GM12878 (cell line): ENCODE results near the gene OTUB2. TPM values are rescaled to one million over a fixed set of nuclear protein-coding genes. Genes with fewer than 3 reads are reported as not detected.
A peak's percentile ranks its signal among the peaks of the same experiment; 100 is the strongest.

Experiments
- BACH1 ChIP-seq: fragments of 450-650 bp; IDR thresholded peaks from 2 replicates; pipeline ENCODE4 v1.6.1; 2017; ENCODE audit warnings: mild to moderate bottlenecking, borderline replicate concordance
- BHLHE40 ChIP-seq, 2 experiments: fragments of 450-650 bp in 1 of 2; IDR thresholded peaks; 2 replicates each; pipeline ENCODE4 v1.6.1; 2011 to 2017; ENCODE audit warnings: low read depth in 2 of 2, borderline replicate concordance in 1 of 2, improper control_type of control experiment in 1 of 2, low read length in 1 of 2, mild to moderate bottlenecking in 1 of 2
- CBX3 ChIP-seq: fragments of 200-600 bp; sonication (generic); IDR thresholded peaks from 2 replicates; pipeline ENCODE4 v1.6.1; 2016; ENCODE audit warnings: low read depth, borderline replicate concordance
- CBX5 ChIP-seq: sonication (generic); IDR thresholded peaks from 2 replicates; pipeline ENCODE4 v1.6.1; 2016; ENCODE audit warnings: low read depth, moderate library complexity, mild to moderate bottlenecking, inconsistent platforms
- CHD1 ChIP-seq: IDR thresholded peaks from 2 replicates; pipeline ENCODE4 v1.6.1; 2012; ENCODE audit warnings: low read depth, low read length, improper control_type of control experiment
- DPF2 ChIP-seq: fragments of 450-650 bp; IDR thresholded peaks from 2 replicates; pipeline ENCODE4 v1.6.1; 2017; ENCODE audit warnings: mild to moderate bottlenecking
- EZH2 ChIP-seq: IDR thresholded peaks from 2 replicates; pipeline ENCODE4 v1.6.1; 2012; ENCODE audit warnings: low read depth, mild to moderate bottlenecking, control low read depth, inconsistent platforms, low read length, borderline replicate concordance; ENCODE audit not compliant: control insufficient read depth
- HDGF ChIP-seq: fragments of 450-650 bp; IDR thresholded peaks from 2 replicates; pipeline ENCODE4 v1.6.1; 2016; ENCODE audit warnings: antibody characterized with exemption
- JUND ChIP-seq: IDR thresholded peaks from 2 replicates; pipeline ENCODE4 v1.6.1; 2012; ENCODE audit warnings: low read depth, mild to moderate bottlenecking, low read length, improper control_type of control experiment, moderate library complexity
- MTA3 ChIP-seq: IDR thresholded peaks from 2 replicates; pipeline ENCODE4 v1.6.1; 2012; ENCODE audit warnings: low read length, inconsistent platforms, borderline replicate concordance
- MYC ChIP-seq: IDR thresholded peaks from 2 replicates; pipeline ENCODE4 v1.6.1; 2011; ENCODE audit warnings: mild to moderate bottlenecking, low read length, moderate library complexity, inconsistent platforms; ENCODE audit not compliant: insufficient read depth, insufficient replicate concordance, insufficient read length, severe bottlenecking
- NFXL1 ChIP-seq: fragments of 450-650 bp; IDR thresholded peaks from 2 replicates; pipeline ENCODE4 v1.6.1; 2017; ENCODE audit warnings: antibody characterized with exemption, mild to moderate bottlenecking, borderline replicate concordance
- POLR2AphosphoS5 ChIP-seq: IDR thresholded peaks from 2 replicates; pipeline ENCODE4 v1.6.1; 2011; ENCODE audit warnings: mild to moderate bottlenecking, low read length, inconsistent platforms
- RCOR1 ChIP-seq: conservative IDR thresholded peaks from 2 replicates; pipeline ENCODE4 v1.6.1; 2012; ENCODE audit warnings: low read depth, low read length, improper control_type of control experiment
- SREBF1 ChIP-seq: IDR thresholded peaks from 2 replicates; pipeline ENCODE4 v1.6.1; 2012; ENCODE audit warnings: mild to moderate bottlenecking, low read length
- SREBF2 ChIP-seq: IDR thresholded peaks from 2 replicates; pipeline ENCODE4 v1.6.1; 2012; ENCODE audit warnings: mild to moderate bottlenecking, low read length
- TAF1 ChIP-seq: IDR thresholded peaks from 2 replicates; pipeline ENCODE4 v1.6.1; 2011; ENCODE audit warnings: mild to moderate bottlenecking, low read depth, low read length, borderline replicate concordance
- TCF3 ChIP-seq: IDR thresholded peaks from 2 replicates; pipeline ENCODE4 v1.6.1; 2012; ENCODE audit warnings: low read depth, mild to moderate bottlenecking, low read length, borderline replicate concordance; ENCODE audit not compliant: insufficient read depth
- ZNF24 ChIP-seq: fragments of 450-650 bp; IDR thresholded peaks from 2 replicates; pipeline ENCODE4 v1.6.1; 2017; ENCODE audit warnings: antibody characterized with exemption, mild to moderate bottlenecking
- ZNF622 ChIP-seq: fragments of 450-650 bp; IDR thresholded peaks from 2 replicates; pipeline ENCODE4 v1.6.1; 2017; ENCODE audit warnings: mild to moderate bottlenecking, inconsistent platforms
- polyA plus RNA-seq, 11 experiments: library from polyadenylated mRNA; depleted of rRNA in 4 of 11; unstranded in 6 of 11; stranded (reverse) in 5 of 11; fragments of >200 nt; fragmentation: Nextera tagmentation in 4 of 11; fragmentation: Illumina TruSeq in 1 of 11; extraction: Ambion mirVana in 4 of 11; extraction: Trizol in 1 of 11; gene quantifications; 1 replicate in 1 of 11; 2 replicates in 10 of 11; pipeline versions ENCODE4 v1.2.1 to v1.2.3, GENCODE V29; 2011 to 2016; ENCODE audit warnings: inconsistent platforms in 2 of 11, missing spikeins in 2 of 11, low read depth in 1 of 11
- total RNA-seq, 4 experiments: library from RNA; depleted of rRNA in 3 of 4; stranded (reverse); fragments of >200 nt in 3 of 4; fragmentation: Illumina TruSeq in 1 of 4; extraction: Trizol in 1 of 4; gene quantifications; 2 replicates each; pipeline versions ENCODE4 v1.2.1 to v1.2.3, GENCODE V29; 2013 to 2021
- TF ChIP-seq, protein P1 (sequence below): fragments of 450-650 bp; IDR thresholded peaks from 2 replicates; pipeline ENCODE4 v1.6.1; 2016; ENCODE audit warnings: mild to moderate bottlenecking, moderate library complexity, borderline replicate concordance
- TF ChIP-seq, protein P2 (sequence below): fragments of 450-650 bp; IDR thresholded peaks from 2 replicates; pipeline ENCODE4 v1.6.1; 2017; ENCODE audit warnings: mild to moderate bottlenecking, moderate library complexity
- TF ChIP-seq, protein P3 (sequence below): fragments of 450-650 bp; conservative IDR thresholded peaks from 2 replicates; pipeline ENCODE4 v1.6.1; 2017; ENCODE audit warnings: mild to moderate bottlenecking, moderate library complexity

Gene OTUB2
- total and polyA plus RNA-seq, 10 of the 15 experiments (the other 5 are each of a cell fraction or from before 2014, with no cell fraction given) = 0.05 to 0.82 (median 0.43) TPM

- TF ChIP-seq CBX5 (no peak), DPF2 (no peak), TCF3 (no peak), NFXL1 (no peak), BACH1 (no peak), SREBF2 (no peak), BHLHE40 (IDR thresholded peaks at IDR 0.05; ENCODE audit: borderline replicate concordance in 1 of 2, low read depth in 2 of 2, low read length in 1 of 2) (peak; percentile 53 to 55; a peak in 2 of 4 replicates), ZNF622 (no peak), SREBF1 (no peak), CHD1 (no peak), JUND (no peak), MYC (no peak), TAF1 (no peak), CBX3 (no peak), MTA3 (no peak), POLR2AphosphoS5 (no peak), ZNF24 (no peak), EZH2 (no peak), HDGF (no peak), RCOR1 (0 out of 2 replicates have a peak, but pooled peaks have one; percentile 59)
- TF ChIP-seq, protein P1, sequence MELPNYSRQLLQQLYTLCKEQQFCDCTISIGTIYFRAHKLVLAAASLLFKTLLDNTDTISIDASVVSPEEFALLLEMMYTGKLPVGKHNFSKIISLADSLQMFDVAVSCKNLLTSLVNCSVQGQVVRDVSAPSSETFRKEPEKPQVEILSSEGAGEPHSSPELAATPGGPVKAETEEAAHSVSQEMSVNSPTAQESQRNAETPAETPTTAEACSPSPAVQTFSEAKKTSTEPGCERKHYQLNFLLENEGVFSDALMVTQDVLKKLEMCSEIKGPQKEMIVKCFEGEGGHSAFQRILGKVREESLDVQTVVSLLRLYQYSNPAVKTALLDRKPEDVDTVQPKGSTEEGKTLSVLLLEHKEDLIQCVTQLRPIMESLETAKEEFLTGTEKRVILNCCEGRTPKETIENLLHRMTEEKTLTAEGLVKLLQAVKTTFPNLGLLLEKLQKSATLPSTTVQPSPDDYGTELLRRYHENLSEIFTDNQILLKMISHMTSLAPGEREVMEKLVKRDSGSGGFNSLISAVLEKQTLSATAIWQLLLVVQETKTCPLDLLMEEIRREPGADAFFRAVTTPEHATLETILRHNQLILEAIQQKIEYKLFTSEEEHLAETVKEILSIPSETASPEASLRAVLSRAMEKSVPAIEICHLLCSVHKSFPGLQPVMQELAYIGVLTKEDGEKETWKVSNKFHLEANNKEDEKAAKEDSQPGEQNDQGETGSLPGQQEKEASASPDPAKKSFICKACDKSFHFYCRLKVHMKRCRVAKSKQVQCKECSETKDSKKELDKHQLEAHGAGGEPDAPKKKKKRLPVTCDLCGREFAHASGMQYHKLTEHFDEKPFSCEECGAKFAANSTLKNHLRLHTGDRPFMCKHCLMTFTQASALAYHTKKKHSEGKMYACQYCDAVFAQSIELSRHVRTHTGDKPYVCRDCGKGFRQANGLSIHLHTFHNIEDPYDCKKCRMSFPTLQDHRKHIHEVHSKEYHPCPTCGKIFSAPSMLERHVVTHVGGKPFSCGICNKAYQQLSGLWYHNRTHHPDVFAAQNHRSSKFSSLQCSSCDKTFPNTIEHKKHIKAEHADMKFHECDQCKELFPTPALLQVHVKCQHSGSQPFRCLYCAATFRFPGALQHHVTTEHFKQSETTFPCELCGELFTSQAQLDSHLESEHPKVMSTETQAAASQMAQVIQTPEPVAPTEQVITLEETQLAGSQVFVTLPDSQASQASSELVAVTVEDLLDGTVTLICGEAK = no peak
- TF ChIP-seq, protein P2, sequence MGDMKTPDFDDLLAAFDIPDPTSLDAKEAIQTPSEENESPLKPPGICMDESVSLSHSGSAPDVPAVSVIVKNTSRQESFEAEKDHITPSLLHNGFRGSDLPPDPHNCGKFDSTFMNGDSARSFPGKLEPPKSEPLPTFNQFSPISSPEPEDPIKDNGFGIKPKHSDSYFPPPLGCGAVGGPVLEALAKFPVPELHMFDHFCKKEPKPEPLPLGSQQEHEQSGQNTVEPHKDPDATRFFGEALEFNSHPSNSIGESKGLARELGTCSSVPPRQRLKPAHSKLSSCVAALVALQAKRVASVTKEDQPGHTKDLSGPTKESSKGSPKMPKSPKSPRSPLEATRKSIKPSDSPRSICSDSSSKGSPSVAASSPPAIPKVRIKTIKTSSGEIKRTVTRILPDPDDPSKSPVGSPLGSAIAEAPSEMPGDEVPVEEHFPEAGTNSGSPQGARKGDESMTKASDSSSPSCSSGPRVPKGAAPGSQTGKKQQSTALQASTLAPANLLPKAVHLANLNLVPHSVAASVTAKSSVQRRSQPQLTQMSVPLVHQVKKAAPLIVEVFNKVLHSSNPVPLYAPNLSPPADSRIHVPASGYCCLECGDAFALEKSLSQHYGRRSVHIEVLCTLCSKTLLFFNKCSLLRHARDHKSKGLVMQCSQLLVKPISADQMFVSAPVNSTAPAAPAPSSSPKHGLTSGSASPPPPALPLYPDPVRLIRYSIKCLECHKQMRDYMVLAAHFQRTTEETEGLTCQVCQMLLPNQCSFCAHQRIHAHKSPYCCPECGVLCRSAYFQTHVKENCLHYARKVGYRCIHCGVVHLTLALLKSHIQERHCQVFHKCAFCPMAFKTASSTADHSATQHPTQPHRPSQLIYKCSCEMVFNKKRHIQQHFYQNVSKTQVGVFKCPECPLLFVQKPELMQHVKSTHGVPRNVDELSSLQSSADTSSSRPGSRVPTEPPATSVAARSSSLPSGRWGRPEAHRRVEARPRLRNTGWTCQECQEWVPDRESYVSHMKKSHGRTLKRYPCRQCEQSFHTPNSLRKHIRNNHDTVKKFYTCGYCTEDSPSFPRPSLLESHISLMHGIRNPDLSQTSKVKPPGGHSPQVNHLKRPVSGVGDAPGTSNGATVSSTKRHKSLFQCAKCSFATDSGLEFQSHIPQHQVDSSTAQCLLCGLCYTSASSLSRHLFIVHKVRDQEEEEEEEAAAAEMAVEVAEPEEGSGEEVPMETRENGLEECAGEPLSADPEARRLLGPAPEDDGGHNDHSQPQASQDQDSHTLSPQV = no peak
- TF ChIP-seq, protein P3, sequence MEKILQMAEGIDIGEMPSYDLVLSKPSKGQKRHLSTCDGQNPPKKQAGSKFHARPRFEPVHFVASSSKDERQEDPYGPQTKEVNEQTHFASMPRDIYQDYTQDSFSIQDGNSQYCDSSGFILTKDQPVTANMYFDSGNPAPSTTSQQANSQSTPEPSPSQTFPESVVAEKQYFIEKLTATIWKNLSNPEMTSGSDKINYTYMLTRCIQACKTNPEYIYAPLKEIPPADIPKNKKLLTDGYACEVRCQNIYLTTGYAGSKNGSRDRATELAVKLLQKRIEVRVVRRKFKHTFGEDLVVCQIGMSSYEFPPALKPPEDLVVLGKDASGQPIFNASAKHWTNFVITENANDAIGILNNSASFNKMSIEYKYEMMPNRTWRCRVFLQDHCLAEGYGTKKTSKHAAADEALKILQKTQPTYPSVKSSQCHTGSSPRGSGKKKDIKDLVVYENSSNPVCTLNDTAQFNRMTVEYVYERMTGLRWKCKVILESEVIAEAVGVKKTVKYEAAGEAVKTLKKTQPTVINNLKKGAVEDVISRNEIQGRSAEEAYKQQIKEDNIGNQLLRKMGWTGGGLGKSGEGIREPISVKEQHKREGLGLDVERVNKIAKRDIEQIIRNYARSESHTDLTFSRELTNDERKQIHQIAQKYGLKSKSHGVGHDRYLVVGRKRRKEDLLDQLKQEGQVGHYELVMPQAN = no peak
These were observed 36.2 kb upstream of the OTUB2 start (continued) for GRCh38 chr14:93989939-93990338.
